ENCODE data around the gene ATP8B1. TPM values are rescaled to one million over a fixed set of nuclear protein-coding genes. Genes with fewer than 3 reads are reported as not detected.

The ATP8B1 gene
- total and polyA plus RNA-seq, 2 of the 4 experiments (the other 2 are of a cell fraction) = 64.3 to 136 TPM

- Histone ChIP-seq H3K14ac (replicated peaks; ENCODE audit: low read depth, low read length) (no peak overlapping the region), H3K4ac (ENCODE audit: low read depth, low read length) (no peak overlapping the region), H2BK5ac (ENCODE audit: low read depth, low read length, poor library complexity, severe bottlenecking) (no peak overlapping the region), H4K5ac (ENCODE audit: low read depth, low read length) (no peak overlapping the region), H3K23ac (ENCODE audit: low read depth, low read length) (no peak overlapping the region), H3K4me3 (ENCODE audit: insufficient read depth, low read depth, low read length) (no peak overlapping the region), H2AFZ (replicated peaks; ENCODE audit: low read length, poor library complexity) (no peak overlapping the region), H3K18ac (ENCODE audit: low read depth, low read length) (no peak overlapping the region), H3K27me3 (ENCODE audit: control insufficient read depth, insufficient read depth, low read length) (no peaks in the 10 kb centered on the region), H3K79me1 (ENCODE audit: low read depth in 1 of 2, low read length in 2 of 2) (peaks cover 36 to 71% of the 10 kb centered on the region in 2 experiments), H3K9me1 (ENCODE audit: insufficient read depth, low read length) (peaks cover 22% of the 10 kb centered on the region), H4K20me1 (ENCODE audit: insufficient read depth, low read length) (peaks cover 39% of the 10 kb centered on the region), H2BK120ac (ENCODE audit: low read depth, low read length) (no peak overlapping the region), H2AK5ac (ENCODE audit: low read depth, low read length) (no peak overlapping the region), H2BK15ac (ENCODE audit: low read depth, low read length) (no peak overlapping the region), H2AK9ac (replicated peaks; ENCODE audit: low read depth, low read length, poor library complexity) (no peak overlapping the region), H4K8ac (ENCODE audit: low read depth in 2 of 2, low read length in 2 of 2) (no peak overlapping the region), H2BK20ac (ENCODE audit: low read depth, low read length) (no peak overlapping the region), H3K9ac (ENCODE audit: low read depth, low read length) (no peak overlapping the region), H3K9me3 (ENCODE audit: control insufficient read depth, insufficient read depth, low read length) (no peaks in the 10 kb centered on the region), H3K27ac (ENCODE audit: insufficient read depth, low read length) (no peak overlapping the region), H3K56ac (ENCODE audit: extremely low read depth, insufficient read depth, low read length) (no peak overlapping the region), H3K4me2 (ENCODE audit: low read depth, low read length) (no peak overlapping the region), H3K4me1 (ENCODE audit: control insufficient read depth, insufficient read depth, low read length) (peaks cover 11% of the 10 kb centered on the region), H3K36me3 (ENCODE audit: control insufficient read depth, insufficient read depth, low read length) (peaks cover 7% of the 10 kb centered on the region), H4K91ac (ENCODE audit: insufficient read depth, low read depth, low read length) (no peak overlapping the region)
- dilution Hi-C loops (cut with HindIII; ENCODE audit: low sequenced_read_pairs, unreplicated experiment) = no loop called here
- BruUV-seq (replicated peaks) = no TSS peak
- WGBS, 2 experiments (ENCODE audit: extremely low coverage in 2 of 2, insufficient read length in 1 of 2) = no CpG with 5 or more reads among the region's 3 CpGs
- intact Hi-C loops (cut with micrococcal nuclease) = no loop called here
- no peak for DNase-seq
- CTCF ChIA-PET = no interaction called here
- TF ChIP-seq RCOR1 (IDR thresholded peaks at IDR 0.05; ENCODE audit: insufficient replicate concordance, low read length) = no peak
- TF ChIP-seq SMC3 (IDR thresholded peaks at IDR 0.05; ENCODE audit: low read depth, low read length) = no peak
- TF ChIP-seq MAZ (IDR thresholded peaks at IDR 0.05; ENCODE audit: borderline replicate concordance, low read depth, low read length) = no peak
- peak; percentile 93 for TF ChIP-seq MAFK (IDR thresholded peaks at IDR 0.05; ENCODE audit: low read depth, low read length)
- POLR2A ChIA-PET (ENCODE audit: unreplicated experiment) = no interaction called here
- ATAC-seq (ENCODE audit: low read depth) = no peak
- in situ Hi-C loops (cut with MboI; ENCODE audit: low sequenced_read_pairs) = no loop called here
These were observed 69.3 kb downstream of the ATP8B1 start for GRCh38 chr18:57733861-57734260.
